HG03354 (cell line): ENCODE data around the gene IFI27.
A peak's percentile ranks its signal among the peaks of the same experiment; 100 is the strongest.
"Not testable (repeated sequence)": the region's sequence is repeated elsewhere in the genome, so short reads cannot be mapped to it uniquely, and the experiment has no call there.

Experiments
- ATAC-seq: cut with Tn5 transposase; IDR thresholded peaks from one replicate; pipeline ENCODE4 v1.9.1; 2021; ENCODE audit warnings: mild to moderate bottlenecking; ENCODE audit not compliant: unreplicated experiment, poor library complexity, severe bottlenecking

Gene IFI27

DNA sequence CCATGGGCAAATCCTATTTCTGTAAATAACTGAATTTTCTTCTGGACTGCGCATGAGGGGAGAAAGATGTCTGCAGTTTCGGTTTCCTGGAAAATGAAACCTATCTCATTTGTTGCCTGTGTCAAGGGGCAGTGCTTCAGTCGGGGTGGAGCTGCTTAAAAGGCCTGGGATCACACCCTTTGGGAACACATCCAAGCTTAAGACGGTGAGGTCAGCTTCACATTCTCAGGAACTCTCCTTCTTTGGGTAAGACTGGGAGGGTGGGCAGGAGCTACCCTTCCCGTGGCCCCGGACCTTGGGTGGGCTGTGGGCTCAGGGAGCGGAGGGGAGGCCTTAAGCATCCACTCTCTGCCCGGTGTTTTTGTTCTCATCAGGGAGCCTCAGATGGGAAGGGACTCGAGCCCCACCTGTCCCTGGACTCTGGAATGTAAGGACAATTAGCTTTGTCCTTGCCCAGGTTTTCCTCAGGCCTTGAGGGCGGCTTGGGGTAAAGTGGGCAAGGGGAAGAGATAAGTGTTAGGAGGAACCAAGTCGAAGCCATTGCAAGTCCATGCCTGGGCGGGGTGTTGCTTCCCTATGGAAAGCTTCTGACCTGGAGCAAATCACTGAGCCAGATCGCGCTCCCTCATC is at the start of gene IFI27:
IFI27 (plus strand) TSS at position 185 of the 630 bp plus-strand sequence.
- ATAC-seq, result no peak

DNA sequence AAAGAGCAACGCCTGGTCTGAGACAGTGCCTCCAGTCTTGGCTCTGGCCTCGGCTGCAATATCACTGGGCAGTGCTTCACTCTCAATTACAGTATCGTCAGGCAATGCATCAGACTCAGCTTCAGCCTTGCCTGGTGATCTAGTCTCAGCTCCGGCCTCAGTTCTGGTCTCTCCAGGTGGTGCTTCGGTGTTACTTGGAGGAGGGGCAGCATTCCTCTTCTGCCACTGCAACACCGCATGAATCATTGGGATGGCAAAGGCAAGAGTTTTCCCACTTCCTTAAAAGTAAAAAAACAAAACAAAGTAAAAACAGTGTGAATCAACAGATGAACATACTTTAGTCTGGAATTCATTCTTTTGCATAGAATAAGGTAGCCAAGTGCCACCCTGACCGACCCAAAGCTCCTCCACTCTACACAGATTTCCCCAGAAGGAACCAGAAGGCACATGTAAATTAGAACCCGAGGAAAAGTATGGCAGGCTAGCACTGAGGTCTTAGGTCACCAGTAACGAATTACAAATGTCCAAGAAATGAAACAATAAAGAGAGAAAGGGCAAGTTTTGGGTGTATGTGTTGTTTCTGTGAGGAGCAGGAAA is 48.1 kb upstream of the IFI27 start:
- no peak for ATAC-seq

DNA sequence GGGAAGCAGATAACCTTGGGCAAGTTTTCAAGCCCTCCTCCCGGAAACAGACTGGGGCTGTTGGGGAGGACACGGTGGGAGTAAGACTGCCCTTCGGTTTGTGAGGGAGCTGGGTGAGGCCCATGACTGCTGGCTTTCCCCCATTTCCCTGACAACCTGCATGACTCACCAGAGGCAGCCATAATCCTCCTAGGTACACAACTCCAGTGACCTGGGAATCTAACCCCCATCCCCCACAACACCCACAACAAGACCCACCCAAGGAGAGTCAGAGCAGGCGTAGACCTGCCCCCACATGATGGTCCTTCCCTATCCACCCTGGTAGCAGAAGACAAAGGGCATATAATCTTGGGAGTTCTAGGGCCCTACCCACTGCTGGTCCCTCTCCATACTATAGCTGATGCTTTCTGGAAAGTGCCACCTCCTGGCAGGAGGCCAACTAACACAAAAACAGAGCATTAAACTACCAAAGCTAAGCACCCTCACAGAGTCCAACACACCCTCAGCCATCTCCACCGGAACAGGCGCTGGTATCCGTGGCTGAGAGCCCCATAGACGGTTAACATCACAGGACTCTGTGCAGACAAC is 44.4 kb upstream of the IFI27 start:
- no peak for ATAC-seq

DNA sequence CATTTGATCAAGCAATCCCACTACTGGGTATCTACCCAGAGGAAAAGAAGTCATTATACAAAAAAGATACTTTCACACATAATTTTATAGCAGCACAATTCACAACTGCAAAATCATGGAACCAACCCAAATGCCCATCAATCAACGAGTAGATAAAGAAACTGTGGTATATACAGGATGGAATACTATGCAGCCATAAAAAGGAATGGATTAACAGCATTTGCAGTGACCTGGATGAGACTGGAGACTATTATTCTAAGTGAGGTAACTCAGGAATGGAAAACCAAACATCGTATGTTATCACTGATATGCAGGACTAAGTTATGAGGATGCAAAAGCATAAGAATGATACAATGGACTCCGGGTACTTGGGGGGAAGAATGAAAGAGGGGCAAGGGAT is 38.5 kb upstream of the IFI27 start:
- not testable (repeated sequence) for ATAC-seq

DNA sequence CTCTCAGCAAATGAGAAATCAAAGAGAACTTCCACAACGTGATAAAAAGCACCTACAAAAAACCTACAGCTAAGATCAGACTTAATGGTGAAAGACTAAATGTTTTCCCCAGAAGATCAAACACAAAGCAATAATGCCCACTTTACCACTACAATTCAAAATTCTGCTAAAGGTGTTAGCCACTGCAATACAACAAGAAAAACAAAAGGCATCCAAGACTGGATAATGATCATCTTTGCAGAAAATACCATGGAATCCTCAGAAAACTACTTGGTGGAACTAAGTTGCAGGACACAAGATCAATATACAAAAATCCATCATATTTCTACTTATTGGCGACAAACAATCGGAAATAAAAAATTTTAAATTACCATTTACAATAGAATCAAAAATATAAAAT is 36.0 kb upstream of the IFI27 start:
- no peak for ATAC-seq

DNA sequence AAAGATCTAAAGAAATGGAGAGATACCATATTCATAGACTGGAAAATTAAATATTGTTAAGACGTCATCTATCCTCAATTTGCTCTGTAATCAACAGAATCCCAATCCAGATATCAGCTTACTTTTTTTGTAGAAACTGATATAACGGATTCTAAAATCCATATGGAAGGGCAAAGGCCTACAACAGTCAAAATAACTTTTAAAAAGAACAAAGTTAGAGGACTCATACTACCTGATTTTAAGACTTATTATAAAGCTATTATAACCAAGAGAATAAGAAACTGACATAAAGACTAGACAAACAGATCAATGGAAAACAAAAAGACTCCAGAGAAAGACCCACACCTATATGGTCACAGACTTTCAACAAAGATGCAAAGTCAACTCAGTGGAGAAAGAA is 35.5 kb upstream of the IFI27 start:
- no peak for ATAC-seq

DNA sequence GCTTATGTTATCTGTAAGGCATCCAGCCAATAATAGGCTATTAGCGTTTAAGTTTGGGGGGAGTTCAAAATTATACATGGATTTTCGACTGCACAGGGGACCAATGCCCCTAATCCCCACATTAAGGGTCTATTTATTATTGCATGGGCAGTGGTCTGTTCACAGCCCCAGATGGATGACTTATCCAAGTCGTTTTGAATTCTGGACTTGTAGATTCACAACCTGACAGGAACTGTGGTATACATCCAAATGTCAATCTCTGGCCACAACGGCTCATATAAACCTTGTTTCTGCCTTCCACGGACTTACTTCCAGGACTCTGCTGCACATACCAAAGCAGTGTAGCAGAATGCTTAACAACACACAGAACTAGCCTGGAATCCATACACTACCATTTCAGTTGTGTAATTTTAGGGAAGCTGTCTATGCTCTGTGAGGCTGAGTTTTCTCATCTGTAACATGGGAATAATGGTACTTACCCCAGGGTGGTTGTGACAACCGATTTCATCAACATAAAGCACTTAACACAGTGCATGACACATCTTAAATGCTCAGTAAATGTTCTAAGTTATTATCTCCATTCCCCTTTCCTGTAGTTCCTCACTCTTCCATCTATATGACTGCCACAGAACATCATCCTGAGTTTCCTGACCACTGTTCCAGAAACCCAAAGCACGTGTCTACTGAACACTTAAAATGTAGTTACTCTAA is 33.3 kb upstream of the IFI27 start:
- ATAC-seq, result no peak

DNA sequence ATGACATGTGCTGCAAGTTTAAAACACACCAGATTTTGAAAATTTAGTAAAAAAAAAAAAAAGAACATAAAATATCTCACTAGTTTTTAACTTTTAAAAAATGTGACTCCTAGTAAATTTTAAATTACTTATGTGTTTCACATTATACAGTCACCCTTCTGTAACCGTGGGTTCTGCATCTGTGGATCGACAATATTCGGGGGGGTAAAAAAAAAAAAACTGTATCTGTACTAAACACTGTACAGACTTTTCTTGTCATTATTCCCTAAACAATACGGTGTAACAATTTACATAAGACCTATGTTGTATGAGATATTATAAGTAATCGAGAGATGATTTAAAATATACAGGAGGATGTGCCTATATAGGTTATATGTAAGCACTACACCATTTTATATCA is 32.7 kb upstream of the IFI27 start:
- ATAC-seq, result no peak

DNA sequence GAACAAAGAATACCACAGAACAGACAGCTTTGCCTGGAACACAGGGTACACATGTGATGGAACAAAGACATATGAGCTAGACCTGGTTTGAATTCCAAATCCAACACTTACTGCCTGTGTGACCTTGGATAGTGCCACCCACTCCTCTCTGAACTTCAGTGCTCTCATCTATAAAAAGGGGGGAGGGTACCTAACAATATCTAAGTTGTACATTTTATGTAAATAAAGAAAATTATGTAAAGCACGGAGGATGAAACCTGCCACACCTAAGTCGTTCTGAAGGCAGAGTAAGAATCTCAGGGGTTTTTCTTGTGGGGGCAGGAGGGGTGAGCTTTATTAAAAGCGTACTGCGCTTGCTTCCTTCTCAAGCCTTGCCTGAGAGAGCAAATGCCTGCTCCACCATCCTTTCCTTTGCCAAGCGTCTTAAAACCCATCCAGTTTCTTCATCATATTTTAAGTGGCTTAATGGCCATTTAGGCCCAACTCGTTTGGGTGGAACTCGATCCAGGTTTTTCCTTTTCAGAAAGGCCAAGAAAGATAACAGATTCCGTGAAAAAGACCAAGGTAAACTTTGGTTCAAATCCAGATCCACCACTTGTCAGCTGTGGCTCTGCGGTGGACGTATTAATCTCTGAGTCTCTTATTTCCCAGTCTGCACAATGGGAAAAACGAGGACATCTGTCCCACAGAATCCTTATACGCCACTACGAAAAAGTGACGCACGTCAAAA is 30.5 kb upstream of the IFI27 start:
- ATAC-seq, result no peak

DNA sequence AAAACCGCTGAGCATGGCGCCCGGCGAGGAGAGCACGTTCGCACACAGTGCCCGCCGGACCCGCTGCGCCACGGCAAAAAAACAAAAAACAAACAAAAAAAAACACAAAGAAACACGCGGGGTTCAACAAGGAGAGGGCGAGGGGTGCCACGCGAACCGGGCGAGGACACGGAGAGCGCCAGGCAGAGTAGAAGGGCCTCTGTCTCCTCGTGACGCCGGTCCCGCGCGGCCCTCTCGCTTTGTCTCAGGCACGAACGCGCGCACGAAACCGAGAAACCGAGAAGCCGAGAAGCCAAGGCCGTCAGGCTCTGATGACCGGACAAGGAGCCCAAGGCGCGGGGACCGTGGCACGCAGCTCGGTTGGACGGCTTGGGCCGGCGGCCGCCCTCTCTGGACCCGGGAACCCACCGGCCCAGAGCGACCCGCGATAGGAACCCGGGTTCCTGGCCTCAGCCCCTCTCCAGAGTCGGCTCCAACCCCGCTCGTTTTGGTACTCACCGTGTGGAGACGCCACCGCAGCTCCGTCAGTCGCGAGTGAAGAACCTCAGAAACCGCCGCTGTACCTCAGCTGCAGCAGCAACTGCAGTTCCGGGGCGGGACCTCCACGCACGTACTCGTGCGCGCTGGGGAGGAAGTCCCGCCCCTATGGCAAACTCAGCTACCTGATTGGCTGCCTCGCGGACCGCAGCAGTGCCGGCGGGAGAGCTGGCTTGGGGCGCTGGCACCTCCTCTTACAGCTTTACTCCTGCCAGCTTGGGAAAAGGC is 29.7 kb upstream of the IFI27 start, which contains the start of the genes DDX24 and IFI27L1:
DDX24 (minus strand) TSS at position 582 of the 765 bp plus-strand sequence. CDS start 1,460 bp downstream, outside the sequence.
IFI27L1 (plus strand) TSS at position 690 of the 765 bp plus-strand sequence. CDS start 15,628 bp downstream, outside the sequence.
- peak; percentile 97 for ATAC-seq

DNA sequence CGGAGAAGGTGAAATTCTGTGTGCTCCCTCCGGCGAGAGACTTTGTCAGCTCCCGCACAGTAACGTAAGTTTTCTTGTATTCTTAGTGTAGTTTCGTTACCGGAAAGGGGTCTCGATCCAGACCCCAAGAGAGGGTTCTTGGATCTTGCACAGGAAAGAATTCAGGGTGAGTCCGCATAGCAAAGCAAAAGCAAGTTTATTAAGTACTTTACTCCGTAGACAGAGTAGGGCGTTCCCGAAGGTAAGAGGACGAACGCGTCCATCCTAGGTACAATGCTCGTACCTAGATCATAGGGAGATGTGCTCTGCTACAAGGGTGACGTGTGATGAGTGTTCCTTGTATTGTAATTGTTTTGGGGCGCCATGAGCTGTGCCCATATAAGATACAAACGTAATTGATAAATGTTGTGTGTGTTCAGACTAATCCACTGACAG is 29.1 kb upstream of the IFI27 start:
- peak; percentile 32 for ATAC-seq

DNA sequence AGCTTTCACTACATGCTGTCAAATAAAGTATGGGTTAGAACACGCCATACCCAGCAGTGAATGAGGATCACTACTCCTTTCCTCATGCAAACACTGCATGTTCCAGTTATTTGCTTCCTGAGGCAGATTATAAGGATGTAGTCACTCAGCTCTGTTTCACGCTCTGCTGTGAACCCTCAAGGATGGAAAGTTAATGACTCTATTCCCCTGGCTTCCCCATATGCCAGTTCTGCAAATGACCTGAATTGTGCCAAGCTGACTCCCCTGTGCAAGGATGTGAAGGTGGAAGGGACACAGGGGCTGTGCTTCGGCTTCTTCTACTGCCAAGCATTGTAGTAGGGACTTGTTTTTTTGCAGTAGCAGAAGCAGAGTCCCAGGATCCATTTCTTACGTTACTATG is 22.6 kb upstream of the IFI27 start:
- no peak for ATAC-seq

DNA sequence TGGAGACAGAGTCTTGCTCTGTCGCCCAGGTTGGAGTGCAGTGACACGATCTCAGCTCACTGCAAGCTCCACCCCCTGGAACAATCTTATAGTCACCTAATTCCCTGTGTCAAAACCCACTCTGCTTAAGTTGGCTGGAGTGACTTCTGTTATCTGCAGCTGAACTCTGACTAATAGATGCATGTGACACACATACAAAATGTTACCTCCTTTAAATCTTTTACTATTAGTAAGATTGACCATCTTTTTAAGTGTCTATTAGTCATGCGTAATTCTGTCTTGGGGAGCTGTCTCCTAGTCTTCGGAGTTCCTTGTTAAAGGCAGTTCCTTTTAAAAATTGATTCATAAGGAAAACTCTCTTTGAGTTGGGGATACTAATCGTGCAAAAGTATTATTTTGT is 22.0 kb upstream of the IFI27 start:
- no peak for ATAC-seq

DNA sequence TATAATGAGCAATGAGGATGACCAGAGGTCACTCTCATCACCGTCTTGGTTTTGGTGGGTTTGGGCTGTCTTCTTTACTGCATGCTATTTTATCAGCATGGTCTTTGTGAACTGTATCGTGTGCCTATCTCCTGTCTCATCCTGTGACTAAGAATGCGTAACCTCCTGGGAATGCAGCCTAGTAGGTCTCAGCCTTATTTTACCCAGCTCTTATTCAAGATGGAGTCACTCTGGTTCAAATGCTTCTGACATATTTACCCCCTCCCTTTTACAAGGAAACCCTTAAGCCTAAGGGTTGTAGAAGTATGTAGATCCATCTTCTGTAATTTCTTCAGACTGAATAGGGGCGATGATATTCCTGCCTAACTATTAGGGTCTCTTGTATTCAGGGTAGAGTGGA is 21.1 kb upstream of the IFI27 start:
- no peak for ATAC-seq

DNA sequence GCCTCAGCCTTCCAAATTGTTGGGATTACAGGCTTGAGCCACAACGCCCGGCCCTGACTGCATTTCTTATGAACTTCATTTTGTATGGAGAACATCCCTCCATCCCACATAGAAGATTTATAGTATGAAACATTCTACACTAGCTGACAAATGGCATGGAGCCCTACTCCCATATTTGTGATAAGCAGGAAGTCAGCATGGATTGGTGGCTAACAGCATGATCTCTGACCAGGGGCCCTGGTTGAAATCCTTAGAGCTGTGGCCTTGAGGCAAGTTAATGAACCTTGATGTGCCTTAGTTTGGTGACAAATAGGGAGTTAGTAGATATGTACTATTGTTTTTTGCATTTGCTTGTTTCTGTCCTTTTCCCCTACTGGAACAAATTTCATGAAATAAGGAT is 17.1 kb upstream of the IFI27 start:
- ATAC-seq, result no peak

DNA sequence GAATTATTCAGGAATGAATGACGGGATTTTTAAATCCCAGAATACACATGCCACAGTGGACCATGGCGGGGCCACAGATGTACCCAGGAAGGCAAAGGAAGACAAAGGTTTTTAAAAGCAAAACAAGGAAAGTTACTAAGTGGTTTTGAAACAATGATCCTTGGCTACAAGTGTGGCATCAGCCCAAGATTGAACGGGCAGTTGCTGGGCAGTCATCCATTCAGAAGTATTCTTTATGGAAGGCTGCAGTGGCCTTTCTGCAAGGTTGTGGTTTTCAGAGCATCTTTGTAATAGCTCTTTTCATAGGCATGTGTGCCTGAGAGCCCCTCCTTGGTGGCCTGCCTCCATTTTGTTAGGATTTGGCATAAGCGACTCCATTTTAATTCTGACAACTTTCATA is 13.4 kb upstream of the IFI27 start:
- ATAC-seq, result no peak

DNA sequence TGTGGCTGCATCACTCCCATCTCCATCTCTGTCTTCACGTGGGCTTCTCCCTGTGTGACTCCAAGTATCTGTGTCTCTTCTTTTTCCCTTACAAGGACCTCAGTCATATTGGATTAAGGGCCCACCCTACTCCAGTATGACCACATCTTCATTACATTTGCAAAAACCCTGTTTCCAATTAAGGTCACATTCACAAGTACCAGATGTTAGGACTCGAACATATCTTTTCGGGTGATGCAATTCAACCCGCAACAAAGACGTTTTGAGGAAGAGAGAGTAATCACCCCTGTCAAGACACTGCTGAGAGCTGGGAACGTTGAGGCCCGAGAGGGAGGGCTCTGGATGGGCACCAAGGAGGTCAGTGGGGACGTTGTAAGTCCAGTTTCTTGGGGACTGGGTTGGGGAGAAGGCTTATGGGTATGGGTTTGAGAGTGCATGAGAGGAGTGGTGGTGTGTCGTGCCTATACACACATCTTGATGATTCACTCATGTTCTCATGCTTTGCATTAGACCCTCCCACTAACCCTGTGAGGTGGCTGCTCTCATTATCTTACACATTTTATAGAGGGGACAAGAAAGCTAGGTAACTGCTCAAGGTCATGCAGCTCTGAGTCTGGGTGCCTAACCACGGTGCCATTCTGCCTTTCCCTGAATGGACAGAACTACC is 12.1 kb upstream of the IFI27 start:
- ATAC-seq, result no peak

DNA sequence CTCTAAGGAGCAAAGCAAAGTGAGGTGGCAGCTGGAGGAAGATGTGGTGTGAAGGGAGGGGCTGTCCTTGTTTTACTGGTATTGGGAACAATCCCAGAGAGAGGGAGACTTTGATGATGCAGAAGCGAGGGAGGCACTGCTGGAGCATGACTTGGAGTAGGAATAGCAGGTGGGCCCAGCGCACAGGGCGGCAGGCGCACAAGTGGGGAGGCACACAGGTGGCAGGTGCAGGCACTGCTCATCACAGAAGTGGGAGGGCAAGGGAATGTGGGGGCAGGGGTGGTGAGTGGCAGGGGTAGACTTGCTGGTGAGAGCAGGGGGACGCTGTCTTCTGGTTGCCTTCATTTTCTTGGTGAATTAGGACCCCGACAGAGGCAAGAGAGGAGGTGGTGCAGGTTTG is 11.5 kb upstream of the IFI27 start:
- no peak for ATAC-seq

DNA sequence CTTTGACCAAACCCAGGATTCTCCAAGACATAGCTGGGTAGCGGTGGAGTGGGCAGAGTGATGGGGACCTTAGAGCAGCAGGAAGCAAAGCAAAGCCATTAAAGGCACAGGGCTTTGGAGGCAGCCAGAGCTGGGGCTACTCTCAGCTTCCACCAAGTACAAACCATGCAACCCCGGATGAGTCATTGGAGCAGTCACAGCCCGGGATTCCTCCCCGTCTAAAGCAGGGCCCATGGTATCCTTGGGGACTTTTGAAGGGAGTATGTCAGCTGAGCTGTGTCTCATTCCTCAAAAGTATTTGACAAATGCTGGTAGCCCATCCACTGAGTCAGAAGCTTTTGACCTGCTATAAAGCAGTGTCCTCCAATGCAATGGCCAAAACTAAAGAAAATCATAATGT is 9.7 kb upstream of the IFI27 start:
- no peak for ATAC-seq
